Measurements from ENCODE around the gene LPO. TPM values are rescaled to one million over a fixed set of nuclear protein-coding genes. Genes with fewer than 3 reads are reported as not detected.

LPO gene
- total RNA-seq, 1 donor from 2014 or later = not detected

DNA sequence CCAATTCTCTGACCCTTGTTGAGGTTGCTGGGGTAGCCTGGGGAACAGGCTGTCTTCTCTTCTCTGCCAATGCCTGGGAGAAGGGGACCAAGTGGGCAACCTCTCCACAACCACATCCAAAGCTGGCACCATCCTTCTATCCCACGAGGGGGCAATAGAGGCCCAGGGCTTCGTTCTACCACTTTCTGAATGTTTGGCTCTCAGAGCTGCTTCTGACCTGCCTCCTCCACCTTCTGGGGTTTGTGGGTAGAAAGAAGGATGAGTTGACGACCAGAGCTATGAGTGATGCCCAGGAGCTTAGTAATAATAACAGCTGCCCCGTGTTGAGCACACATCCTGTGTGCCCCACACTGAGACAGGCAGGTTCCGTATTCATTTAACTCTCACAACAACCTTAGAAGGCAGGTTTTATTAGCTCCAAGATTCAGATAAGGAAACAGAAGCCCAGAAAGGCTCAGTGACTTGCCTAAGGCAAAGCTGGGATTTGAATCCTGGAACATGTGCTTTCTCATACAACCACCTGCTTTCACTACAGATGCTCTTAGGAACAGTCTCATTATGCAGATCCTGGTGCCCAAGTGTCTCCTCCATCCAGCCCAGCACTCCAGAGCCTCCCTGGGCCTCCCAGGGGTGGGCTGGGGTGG lies 79.2 kb downstream of the LPO start:
- no peak for DNase-seq (ENCODE audit: low read depth, low spot score)

GRCh38 chr17:58318065-58318481 lies 79.7 kb downstream of the LPO start:
- no peak for DNase-seq (ENCODE audit: low read depth, low spot score)

Other genes with a start within 250 kb of the LPO start
- 532 and 769 TPM in 2 replicates for gene SRSF1, start 231.3 kb upstream of the LPO start, total RNA-seq
- 11.9 and 20.5 TPM in 2 replicates for gene DYNLL2, start 155.2 kb upstream of the LPO start, total RNA-seq
- not detected in 2 replicates for gene OR4D1, start 90.2 kb upstream of the LPO start, total RNA-seq
- not detected in 2 replicates for gene OR4D2, start 71.6 kb upstream of the LPO start, total RNA-seq
- not detected in 2 replicates for gene EPX, start 45.9 kb upstream of the LPO start, total RNA-seq
- 13.8 and 17.0 TPM in 2 replicates for gene MKS1, start 19.3 kb upstream of the LPO start, total RNA-seq
- under 0.01 TPM in 1 of 2 replicates, not detected in the other for gene MPO, start 42.4 kb downstream of the LPO start, total RNA-seq
- gene TSPOAP1, start 90.2 kb downstream of the LPO start, total RNA-seq = not detected in 2 replicates
- 39.5 and 51.4 TPM in 2 replicates for gene SUPT4H1, start 113.6 kb downstream of the LPO start, total RNA-seq
- gene RNF43, start 178.9 kb downstream of the LPO start, total RNA-seq = 0.11 and 0.13 TPM in 2 replicates
- gene HSF5, start 249.8 kb downstream of the LPO start, total RNA-seq = 0.04 and 0.07 TPM in 2 replicates

All from pulmonary artery endothelial cell (primary cell).